Effector memory CD4-positive, alpha-beta T cell (primary cell): Measurements from ENCODE around the gene XIST.
"Not testable (repeated sequence)": the region's sequence is repeated elsewhere in the genome, so short reads cannot be mapped to it uniquely, and the experiment has no call there.

ENCODE experiments used
- DNase-seq, 3 donors: peaks; one replicate each; pipeline ENCODE4 v3.0.0-alpha.2; 2020
- H3K27ac ChIP-seq: 2 replicates; pipeline ENCODE4 v1.7.0; 2013; ENCODE audit warnings: mild to moderate bottlenecking, low read length, moderate library complexity; ENCODE audit not compliant: insufficient read depth, poor library complexity, severe bottlenecking
- H3K27me3 ChIP-seq: replicated peaks from 2 replicates; pipeline ENCODE4 v1.7.0; 2013; ENCODE audit warnings: mild to moderate bottlenecking, low read length; ENCODE audit not compliant: insufficient read depth, control insufficient read depth, poor library complexity, severe bottlenecking
- H3K36me3 ChIP-seq: 2 replicates; pipeline ENCODE4 v1.7.0; 2013; ENCODE audit warnings: mild to moderate bottlenecking, low read length, moderate library complexity; ENCODE audit not compliant: control insufficient read depth, insufficient read depth
- H3K4me1 ChIP-seq: 2 replicates; pipeline ENCODE4 v1.7.0; 2013; ENCODE audit warnings: low read length, mild to moderate bottlenecking; ENCODE audit not compliant: control insufficient read depth, insufficient read depth, poor library complexity, severe bottlenecking
- H3K4me3 ChIP-seq: 2 replicates; pipeline ENCODE4 v1.7.0; 2013; ENCODE audit warnings: low read length, low read depth, mild to moderate bottlenecking; ENCODE audit not compliant: insufficient read depth, poor library complexity, severe bottlenecking
- H3K9me3 ChIP-seq: 2 replicates; pipeline ENCODE4 v1.7.0; 2013; ENCODE audit warnings: mild to moderate bottlenecking, low read length, moderate library complexity; ENCODE audit not compliant: control insufficient read depth

Gene XIST

DNA sequence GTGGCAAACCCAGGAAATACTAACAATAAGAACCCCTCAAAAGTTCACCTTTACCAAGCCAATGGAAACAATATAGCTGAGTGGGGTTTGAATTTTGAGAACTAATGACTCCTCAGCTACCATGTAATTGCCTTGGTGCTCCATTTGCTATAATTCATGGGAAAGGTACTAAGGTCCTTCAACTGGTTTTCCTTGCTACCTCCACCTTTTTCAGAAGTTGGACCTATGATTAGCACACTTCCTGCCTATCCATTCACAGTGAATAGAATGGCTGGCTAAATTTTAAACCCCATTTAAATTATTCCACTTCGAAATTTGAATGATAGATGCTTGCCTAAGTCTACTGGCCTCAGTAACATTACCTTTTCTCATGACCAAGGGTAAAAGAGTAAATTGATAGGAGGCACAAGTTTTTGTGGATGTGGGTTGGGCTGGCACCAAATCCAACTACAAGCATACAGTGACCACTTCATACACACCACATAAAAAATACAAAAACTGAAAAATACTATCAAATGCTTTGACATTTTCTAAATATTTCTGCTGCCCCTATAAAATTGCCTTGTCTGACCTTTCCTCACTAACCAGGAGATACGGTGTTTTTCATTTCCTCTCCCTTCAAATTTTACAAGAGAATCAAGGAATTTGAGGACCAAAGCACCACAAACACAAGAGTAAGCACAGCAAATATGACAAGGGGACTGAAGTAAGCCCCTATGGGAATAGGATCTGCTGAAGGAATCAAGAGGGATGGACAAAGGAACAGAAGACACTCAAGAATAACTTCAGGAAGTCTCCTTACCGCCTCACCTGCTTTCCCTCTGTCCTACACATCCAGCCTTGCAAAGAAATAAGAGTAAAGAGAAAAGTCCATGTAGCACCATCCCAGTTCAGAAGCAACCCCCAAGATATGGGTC is 34.1 kb downstream of the XIST start:
- Histone ChIP-seq H3K36me3 (no peaks in the 10 kb centered on the region), H3K27me3 (no peaks in the 10 kb centered on the region), H3K4me3 (no peak overlapping the region), H3K4me1 (no peaks in the 10 kb centered on the region), H3K27ac (no peak overlapping the region), H3K9me3 (no peaks in the 10 kb centered on the region)
- DNase-seq: no peak

DNA sequence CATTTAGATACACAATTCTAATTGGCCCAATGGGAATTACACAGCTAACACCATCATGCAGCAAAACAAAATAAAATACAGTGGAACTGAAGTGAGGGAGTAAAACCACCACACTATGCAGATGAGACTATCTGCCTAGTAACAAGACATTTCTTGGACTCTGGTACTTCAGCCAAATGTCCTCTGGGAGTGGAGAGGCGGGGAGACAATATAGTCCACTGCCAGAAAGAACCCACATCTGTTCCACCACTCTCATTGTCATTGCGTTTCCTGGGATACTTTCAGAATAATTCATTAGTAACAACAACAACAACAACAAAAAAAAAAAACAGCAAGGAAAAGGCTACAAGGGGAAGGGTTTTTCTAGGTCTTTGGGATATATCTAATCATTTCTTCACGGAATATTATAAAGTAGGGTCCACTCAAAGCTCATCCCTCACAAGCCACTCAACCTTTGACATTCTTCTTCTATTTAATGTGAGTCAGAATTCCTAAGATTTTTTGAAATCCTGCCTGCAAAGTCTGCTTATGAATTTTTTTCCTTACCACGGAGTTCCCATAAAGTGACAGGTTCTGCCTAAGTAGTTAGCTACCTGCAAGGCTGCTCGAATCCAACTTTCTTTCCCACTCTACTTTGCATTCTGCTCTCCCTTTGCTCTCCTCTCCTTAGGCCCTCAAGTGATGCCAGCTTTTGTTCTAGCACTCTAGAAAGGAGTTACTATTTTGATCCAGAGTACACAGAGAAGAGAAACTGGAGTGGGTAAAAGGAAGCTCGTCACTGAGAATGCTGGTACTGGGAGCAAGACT is 34.9 kb downstream of the XIST start:
- Histone ChIP-seq H3K36me3 (no peaks in the 10 kb centered on the region), H3K9me3 (no peaks in the 10 kb centered on the region), H3K4me1 (no peaks in the 10 kb centered on the region), H3K4me3 (no peak overlapping the region), H3K27ac (no peak overlapping the region), H3K27me3 (no peaks in the 10 kb centered on the region)
- DNase-seq: no peak

DNA sequence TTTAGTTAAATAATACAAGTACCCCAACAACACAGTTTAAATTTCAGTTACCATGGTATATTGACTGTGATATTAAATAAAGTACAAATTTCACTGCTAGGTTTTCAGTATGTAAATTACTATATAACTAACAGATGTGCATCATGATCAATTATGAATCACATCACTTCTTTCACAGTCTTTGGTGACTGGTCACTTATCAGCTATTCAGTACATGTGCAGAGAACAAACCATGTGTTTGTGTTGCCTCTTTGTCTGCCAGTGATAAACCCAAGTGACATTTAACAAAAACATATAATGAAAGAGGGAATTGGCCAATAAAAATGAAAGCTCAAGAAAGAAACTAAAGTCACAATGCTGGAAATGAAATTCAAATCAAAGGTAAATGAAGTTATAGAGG is 40.3 kb downstream of the XIST start:
- H3K4me1 ChIP-seq: no peaks in the 10 kb centered on the region
- no peak for DNase-seq
- H3K4me3 ChIP-seq: no peak overlapping the region

DNA sequence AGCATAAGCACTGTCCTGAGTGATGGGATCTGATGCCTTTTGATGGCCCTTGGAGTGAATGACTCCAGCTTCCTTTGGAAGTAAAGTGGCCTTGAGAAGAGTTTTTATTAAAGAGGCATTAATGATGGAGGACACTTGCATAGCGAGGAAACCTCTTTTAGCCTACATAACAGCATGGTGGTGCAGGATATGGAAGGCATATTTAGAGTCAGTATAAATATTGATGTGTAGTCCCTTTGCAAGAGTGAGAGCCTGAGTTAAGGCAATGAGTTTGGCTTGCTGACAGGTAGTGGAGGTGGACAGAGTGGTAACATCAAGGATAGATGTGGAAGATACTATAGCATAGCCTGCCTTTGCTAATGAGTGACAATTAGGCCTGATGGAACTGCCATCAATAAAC is 48.4 kb downstream of the XIST start:
- not testable (repeated sequence) for H3K9me3 ChIP-seq, H3K4me1 ChIP-seq, H3K4me3 ChIP-seq, H3K27me3 ChIP-seq, DNase-seq, H3K27ac ChIP-seq, H3K36me3 ChIP-seq

More for the DNA sequence above, 40.3 kb downstream of the XIST start:
- Histone ChIP-seq H3K27me3 (no peaks in the 10 kb centered on the region), H3K27ac (no peak overlapping the region), H3K36me3 (no peaks in the 10 kb centered on the region), H3K9me3 (no peaks in the 10 kb centered on the region)

DNA sequence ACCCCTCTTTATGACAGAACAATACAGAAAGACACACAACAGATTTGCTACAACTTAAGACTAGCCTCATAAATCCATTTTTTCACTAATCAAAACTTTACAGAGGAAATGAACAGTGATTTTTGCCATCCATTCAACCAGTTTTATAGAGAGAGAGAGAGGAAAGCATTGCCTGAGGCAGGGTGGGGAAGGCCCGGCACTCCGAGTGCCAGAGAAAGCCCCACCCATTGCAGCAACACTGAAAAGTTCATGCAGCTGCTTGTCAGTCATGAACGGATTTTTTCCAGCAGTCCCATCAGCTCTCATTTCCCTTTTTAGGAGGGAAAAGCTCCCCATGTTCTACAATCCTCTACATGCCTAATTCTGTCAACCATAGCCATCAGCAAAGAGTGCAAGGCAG is 52.6 kb downstream of the XIST start:
- Histone ChIP-seq H3K36me3 (no peaks in the 10 kb centered on the region), H3K9me3 (no peaks in the 10 kb centered on the region), H3K4me3 (no peak overlapping the region), H3K4me1 (no peaks in the 10 kb centered on the region), H3K27ac (no peak overlapping the region), H3K27me3 (no peaks in the 10 kb centered on the region)
- DNase-seq: no peak

DNA sequence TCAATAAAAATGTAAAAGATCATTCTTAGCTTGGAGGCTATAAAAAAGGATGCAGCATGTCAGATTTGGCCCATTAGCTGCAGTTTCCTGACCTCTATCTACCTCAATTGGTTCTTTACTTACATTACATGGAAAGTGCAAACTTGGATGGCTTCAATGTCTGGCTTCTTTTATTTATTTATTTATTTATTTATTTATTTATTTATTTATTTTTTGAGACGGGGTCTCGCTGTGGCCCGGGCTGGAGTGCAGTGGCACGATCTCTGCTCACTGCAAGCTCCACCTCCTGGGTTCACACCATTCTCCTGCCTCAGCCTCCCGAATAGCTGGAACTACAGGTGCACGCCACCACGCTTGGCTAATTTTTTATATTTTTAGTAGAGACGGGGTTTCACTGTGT is 60.0 kb downstream of the XIST start:
- not testable (repeated sequence) for H3K9me3 ChIP-seq, DNase-seq

DNA sequence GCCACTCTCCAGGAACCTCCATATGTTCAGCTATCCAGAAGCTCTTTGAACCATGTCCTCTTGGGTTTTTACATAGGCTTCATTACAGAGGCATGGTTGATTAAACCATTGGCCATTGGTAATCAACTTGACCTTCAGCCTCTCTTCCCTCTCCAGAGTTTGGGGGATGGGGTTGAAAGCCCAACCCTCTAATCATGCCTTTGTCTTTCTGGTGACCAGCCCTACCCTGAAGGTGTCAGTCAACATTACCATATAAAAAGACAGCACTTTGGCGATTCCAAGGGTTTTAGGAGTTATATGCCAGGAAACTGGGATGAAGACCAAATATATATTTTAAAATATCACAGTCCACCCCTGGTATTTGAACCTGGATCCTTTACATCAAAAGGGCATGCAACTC is 67.0 kb downstream of the XIST start:
- H3K27ac ChIP-seq: no peak overlapping the region
- H3K27me3 ChIP-seq: no peaks in the 10 kb centered on the region
- no peaks in the 10 kb centered on the region for H3K9me3 ChIP-seq
- H3K36me3 ChIP-seq: no peaks in the 10 kb centered on the region
- DNase-seq: no peak
- no peaks in the 10 kb centered on the region for H3K4me1 ChIP-seq
- no peak overlapping the region for H3K4me3 ChIP-seq

More for the DNA sequence above, 60.0 kb downstream of the XIST start:
- not testable (repeated sequence) for H3K4me1 ChIP-seq, H3K27me3 ChIP-seq, H3K27ac ChIP-seq, H3K4me3 ChIP-seq, H3K36me3 ChIP-seq
